Measurements from ENCODE around the gene RANBP1. TPM values are rescaled to one million over a fixed set of nuclear protein-coding genes. Genes with fewer than 3 reads are reported as not detected.

RANBP1 gene
- total and polyA plus RNA-seq, 2 of the 4 experiments (the other 2 are of a cell fraction) = 173 to 376 TPM

DNA sequence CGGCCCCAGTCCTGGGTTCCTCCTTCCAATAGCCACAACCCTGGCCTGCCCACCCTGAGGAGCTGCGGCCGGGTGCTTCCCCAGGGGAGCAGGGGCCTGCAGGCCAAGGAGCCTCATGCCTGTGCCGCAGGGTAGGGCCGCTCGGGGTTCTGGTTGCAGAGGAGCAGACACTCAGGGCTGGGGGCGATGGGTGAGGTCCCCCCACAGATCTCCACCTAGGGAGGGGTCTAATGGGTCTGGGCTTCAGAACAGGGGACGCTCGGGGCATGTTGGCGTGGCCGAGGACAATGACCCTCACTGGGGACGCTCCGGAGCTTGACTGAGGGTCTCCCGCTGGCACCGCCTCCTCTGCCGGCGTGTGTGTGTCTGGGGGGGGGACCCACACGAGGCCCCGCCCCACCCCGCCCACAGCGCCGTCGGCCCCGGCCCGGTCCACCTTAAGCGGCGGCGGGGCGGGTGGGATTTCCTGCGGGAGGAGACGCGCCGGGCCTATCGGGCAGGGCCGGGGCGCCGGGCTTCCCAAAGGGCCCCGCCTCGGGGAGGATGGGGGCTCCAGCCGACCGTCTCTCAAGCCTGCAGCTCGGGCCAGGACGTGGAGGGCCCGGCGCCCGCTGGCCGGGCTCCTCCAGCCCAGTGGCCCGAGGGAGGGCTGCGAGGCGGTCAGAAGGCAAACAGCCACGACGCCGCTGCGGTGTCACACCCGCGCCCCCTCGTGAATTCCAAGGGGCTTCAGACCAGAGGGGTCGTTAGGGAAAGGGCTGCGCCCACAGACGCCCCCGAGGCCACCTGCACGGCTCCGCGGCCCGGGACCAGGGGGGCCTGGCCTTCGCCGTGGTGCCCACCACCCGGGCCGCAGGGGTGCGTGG, 15.1 kb downstream of the RANBP1 start:
- Histone ChIP-seq H2AK9ac (replicated peaks; ENCODE audit: low read depth, low read length, poor library complexity) (peak overlapping the region; percentile 96), H3K79me1 (ENCODE audit: low read depth in 1 of 2, low read length in 2 of 2) (peaks cover 3 to 38% of the 10 kb centered on the region in 2 experiments), H3K4me2 (ENCODE audit: low read depth, low read length) (peak overlapping the region; percentile 69), H3K23ac (ENCODE audit: low read depth, low read length) (no peak overlapping the region), H2BK120ac (ENCODE audit: low read depth, low read length) (no peak overlapping the region), H3K9ac (ENCODE audit: low read depth, low read length) (peak overlapping the region; percentile 76), H3K4me3 (ENCODE audit: insufficient read depth, low read depth, low read length) (peak overlapping the region; percentile 83), H4K5ac (ENCODE audit: low read depth, low read length) (peak overlapping the region; percentile 82), H3K36me3 (ENCODE audit: control insufficient read depth, insufficient read depth, low read length) (peaks cover 17% of the 10 kb centered on the region), H2BK20ac (ENCODE audit: low read depth, low read length) (no peak overlapping the region), H3K9me3 (ENCODE audit: control insufficient read depth, insufficient read depth, low read length) (no peaks in the 10 kb centered on the region), H3K56ac (ENCODE audit: extremely low read depth, insufficient read depth, low read length) (peak overlapping the region; percentile 49; the same call in 1 of the 2 replicates), H4K91ac (ENCODE audit: insufficient read depth, low read depth, low read length) (no peak overlapping the region), H3K14ac (replicated peaks; ENCODE audit: low read depth, low read length) (peak overlapping the region; percentile 68; the same call in 1 of the 2 replicates), H3K4me1 (ENCODE audit: control insufficient read depth, insufficient read depth, low read length) (peaks cover 9% of the 10 kb centered on the region), H3K27ac (ENCODE audit: insufficient read depth, low read length) (peak overlapping the region; percentile 81), H3K4ac (ENCODE audit: low read depth, low read length) (peak overlapping the region; percentile 74), H2AK5ac (ENCODE audit: low read depth, low read length) (no peak overlapping the region), H3K18ac (ENCODE audit: low read depth, low read length) (no peak overlapping the region; the same call in 1 of the 2 replicates), H4K20me1 (ENCODE audit: insufficient read depth, low read length) (peaks cover 41% of the 10 kb centered on the region), H2BK5ac (ENCODE audit: low read depth, low read length, poor library complexity, severe bottlenecking) (peak overlapping the region; percentile 40), H3K9me1 (ENCODE audit: insufficient read depth, low read length) (peaks cover 3% of the 10 kb centered on the region; the same call in 1 of the 2 replicates), H4K8ac (ENCODE audit: low read depth in 2 of 2, low read length in 2 of 2) (peak overlapping the region; percentile 76 to 91; a peak in 3 of 4 replicates), H2BK15ac (ENCODE audit: low read depth, low read length) (no peak overlapping the region), H3K27me3 (ENCODE audit: control insufficient read depth, insufficient read depth, low read length) (no peaks in the 10 kb centered on the region), H2AFZ (replicated peaks; ENCODE audit: low read length, poor library complexity) (peak overlapping the region; percentile 99)
- peak; percentile 61 for DNase-seq
- in situ Hi-C loops (cut with MboI; ENCODE audit: low sequenced_read_pairs) (no loop called here), dilution Hi-C loops (cut with HindIII; ENCODE audit: low sequenced_read_pairs, unreplicated experiment) (no loop called here), intact Hi-C loops (cut with micrococcal nuclease) (no loop called here)
- POLR2A ChIA-PET (ENCODE audit: unreplicated experiment) = no interaction called here
- TF ChIP-seq FOS (IDR thresholded peaks at IDR 0.05; ENCODE audit: low read depth, low read length) = no peak
- peak; percentile 72; the same call in 1 of the 2 replicates for TF ChIP-seq MAZ (IDR thresholded peaks at IDR 0.05; ENCODE audit: borderline replicate concordance, low read depth, low read length)
- 2% methylated on average over 23 of the region's 70 CpGs; no CpG with 5 or more reads in 1 of the 2 experiments for WGBS, 2 experiments (ENCODE audit: extremely low coverage in 2 of 2, insufficient read length in 1 of 2)
- BruUV-seq (replicated peaks) = no TSS peak
- ATAC-seq (ENCODE audit: low read depth) = peak; percentile 90
- CTCF ChIA-PET = no interaction called here

Measured in IMR-90 (cell line).